B cell (primary cell): ENCODE data around the gene NR1H2. TPM values are rescaled to one million over a fixed set of nuclear protein-coding genes. Genes with fewer than 3 reads are reported as not detected.
A peak's percentile ranks its signal among the peaks of the same experiment; 100 is the strongest.

Experiments used
- ATAC-seq: fragments of 200-7000 bp; cut with Tn5 transposase; one replicate; pipeline ENCODE4 v1.10.0; 2021; ENCODE audit warnings: low read depth, mild to moderate bottlenecking, moderate number of reproducible peaks, moderate library complexity
- CTCF ChIA-PET: fragments of 350-600 bp; sonication (Branson Sonifier 250); formaldehyde crosslinking; loops from one replicate; lab custom pipeline; 2021; ENCODE audit warnings: antibody characterized with exemption, inconsistent platforms; lab: Charles Lee
- POLR2A ChIA-PET: fragments of 350-600 bp; sonication (Branson Sonifier 250); formaldehyde crosslinking; loops from one replicate; lab custom pipeline; 2021; ENCODE audit warnings: antibody characterized with exemption; lab: Charles Lee
- DNase-seq: peaks from one replicate; pipeline ENCODE4 v3.0.0; 2013
- H2AFZ ChIP-seq: 2 replicates; pipeline ENCODE4 v1.6.1; 2012; ENCODE audit warnings: mild to moderate bottlenecking, low read depth, low read length; ENCODE audit not compliant: insufficient read depth, poor library complexity, severe bottlenecking
- H3K27ac ChIP-seq, 2 donors: 1 replicate in 1 of 2; 2 replicates in 1 of 2; pipeline ENCODE4 v1.5.1; 2012 to 2013; ENCODE audit warnings: low read length in 2 of 2, mild to moderate bottlenecking in 2 of 2, moderate library complexity in 1 of 2
- H3K27me3 ChIP-seq, 4 experiments: fragments of 200-600 bp in 1 of 4; sonication (generic) in 1 of 4; replicated peaks in 1 of 4; 1 replicate in 2 of 4; 2 replicates in 2 of 4; pipeline versions ENCODE4 v1.6.1 to v1.7.0; 2013 to 2016; ENCODE audit warnings: low read length in 3 of 4, mild to moderate bottlenecking in 2 of 4, mixed read lengths in 1 of 4, moderate library complexity in 1 of 4; ENCODE audit not compliant: insufficient read depth in 4 of 4, control insufficient read depth in 3 of 4; ENCODE audit errors: control extremely low read depth in 1 of 4
- H3K36me3 ChIP-seq, 2 experiments: replicated peaks in 1 of 2; 1 replicate in 1 of 2; 2 replicates in 1 of 2; pipeline versions ENCODE4 v1.6.1 to v1.7.1; 2013; ENCODE audit warnings: low read length in 1 of 2; ENCODE audit not compliant: insufficient read depth in 2 of 2, control insufficient read depth in 1 of 2; ENCODE audit errors: control extremely low read depth in 1 of 2, extremely low read depth in 1 of 2
- H3K4me1 ChIP-seq, 2 donors: fragments of 200-600 bp in 1 of 2; sonication (generic) in 1 of 2; 1 replicate in 1 of 2; 2 replicates in 1 of 2; pipeline versions ENCODE4 v1.5.1 to v1.6.1; 2013 to 2017; ENCODE audit warnings: low read length in 2 of 2; ENCODE audit not compliant: control insufficient read depth in 2 of 2, insufficient read depth in 2 of 2
- H3K4me2 ChIP-seq: replicated peaks from 2 replicates; pipeline ENCODE3; 2012; ENCODE audit warnings: mild to moderate bottlenecking, low read depth, low read length; ENCODE audit not compliant: poor library complexity, severe bottlenecking
- H3K4me3 ChIP-seq, 5 experiments: fragments of 200-600 bp in 1 of 5; sonication (generic) in 1 of 5; 1 replicate in 3 of 5; 2 replicates in 2 of 5; pipeline versions ENCODE4 v1.5.1 to v1.7.0; 2011 to 2016; ENCODE audit warnings: low read length in 4 of 5, mild to moderate bottlenecking in 4 of 5, low read depth in 2 of 5, control low read depth in 1 of 5, moderate library complexity in 1 of 5; ENCODE audit not compliant: insufficient read depth in 1 of 5; ENCODE audit errors: control extremely low read depth in 1 of 5, extremely low read depth in 1 of 5
- H3K79me2 ChIP-seq: fragments of 200-600 bp; sonication (generic); one replicate; pipeline ENCODE4 v1.6.0; 2016; ENCODE audit warnings: low read length; ENCODE audit not compliant: control insufficient read depth, insufficient read depth
- H3K9ac ChIP-seq: fragments of 200-600 bp; sonication (generic); 2 replicates; pipeline ENCODE4 v1.6.1; 2017; ENCODE audit warnings: mild to moderate bottlenecking, low read length, moderate library complexity
- H3K9me3 ChIP-seq, 3 donors: one replicate each; pipeline versions ENCODE4 v1.6.1 to v1.7.1; 2013; ENCODE audit warnings: low read length in 2 of 3; ENCODE audit not compliant: control insufficient read depth in 2 of 3, insufficient read depth in 1 of 3; ENCODE audit errors: control extremely low read depth in 1 of 3
- H4K20me1 ChIP-seq: 2 replicates; pipeline ENCODE4 v1.6.0; 2012; ENCODE audit warnings: mild to moderate bottlenecking, low read length; ENCODE audit not compliant: insufficient read depth, control insufficient read depth, poor library complexity, severe bottlenecking
- H3K27ac Mint-ChIP-seq: one replicate; pipeline ENCODE4 v1.8.0; 2021; ENCODE audit warnings: mixed read lengths
- H3K27me3 Mint-ChIP-seq: one replicate; pipeline ENCODE4 v1.8.0; 2021; ENCODE audit warnings: mixed read lengths
- H3K4me1 Mint-ChIP-seq: one replicate; pipeline ENCODE4 v1.8.0; 2021; ENCODE audit warnings: mixed read lengths
- H3K4me3 Mint-ChIP-seq: one replicate; pipeline ENCODE4 v1.8.0; 2021; ENCODE audit warnings: mixed read lengths
- H3K9me3 Mint-ChIP-seq: one replicate; pipeline ENCODE4 v1.8.0; 2022; ENCODE audit warnings: mixed read lengths; ENCODE audit not compliant: insufficient read depth
- CTCF ChIP-seq: fragments of 200-600 bp; IDR thresholded peaks from one replicate; pipeline ENCODE4 v1.8.0; 2022; ENCODE audit warnings: antibody characterized with exemption, mild to moderate bottlenecking
- EZH2 ChIP-seq: IDR thresholded peaks from 2 replicates; pipeline ENCODE4 v1.6.1; 2012; ENCODE audit warnings: borderline replicate concordance, low read depth, mild to moderate bottlenecking, moderate library complexity, low read length; ENCODE audit not compliant: insufficient read depth, poor library complexity, severe bottlenecking
- WGBS: methylation state at CpG from one replicate; pipeline ENCODE4 v1.1.5; 2013; ENCODE audit warnings: missing lambda C conversion rate; ENCODE audit not compliant: insufficient coverage; 5-methylcytosine and 5-hydroxymethylcytosine counted together
- intact Hi-C: fragments of 100-400 bp; cut with micrococcal nuclease; formaldehyde crosslinking; loops from one replicate; pipeline ENCODE4 v1.10.0; 2022
- polyA plus RNA-seq: library from polyadenylated mRNA; depleted of rRNA; stranded (reverse); fragments of >200 nt; gene quantifications from 2 replicates; pipeline ENCODE4 v1.2.3, GENCODE V29; 2012
- total RNA-seq, 2 donors: library from RNA; stranded (reverse); fragments of 120-200 nt in 1 of 2; gene quantifications; 1 replicate in 1 of 2; 2 replicates in 1 of 2; pipeline versions ENCODE4 v1.2.3 to v1.2.4, GENCODE V29; 2013 to 2022

Gene NR1H2
- total and polyA plus RNA-seq, 2 donors (not counting 1 experiment from before 2014, with no cell fraction given): 116 to 164 TPM

GRCh38 chr19:50333235-50333736 is 43.0 kb upstream of the NR1H2 start:
- DNase-seq (peak; percentile 98), ATAC-seq (peak; percentile 50)
- 1% methylated on average over 32 of the region's 34 CpGs for WGBS
- peaks cover 57% of the 10 kb centered on the region for H4K20me1 ChIP-seq
- intact Hi-C loops: loop anchor here (1.0 kb wide), 3 partner anchors 8 to 24 kb away; no protein-coding TSS in a partner anchor
- ChIA-PET POLR2A (interaction anchor here (0.8 to 7.1 kb wide), 7 partner anchors 11 to 127 kb away, joined by 3 to 122 read pairs (median 5); partner anchors contain the start of gene SPIB), CTCF (interaction anchor here (0.6 to 5.0 kb wide), 6 partner anchors 10 to 127 kb away, joined by 3 to 28 read pairs (median 4); partner anchors contain the start of gene NR1H2)
- H3K27ac ChIP-seq: peak overlapping the region; percentile 49 to 76
- Mint-ChIP-seq H3K27ac (peak overlapping the region; percentile 94), H3K4me1 (peaks cover 85% of the 10 kb centered on the region), H3K27me3 (no peaks in the 10 kb centered on the region), H3K9me3 (peaks cover 4% of the 10 kb centered on the region), H3K4me3 (peak overlapping the region; percentile 87)
- peaks cover 58 to 91% of the 10 kb centered on the region in 2 donors for H3K4me1 ChIP-seq
- H3K4me2 ChIP-seq: peak overlapping the region; percentile 82
- H3K9me3 ChIP-seq: peaks cover 0 to 36% (median 0%) of the 10 kb centered on the region in 3 donors
- peak overlapping the region; percentile 69 for H2AFZ ChIP-seq
- H3K4me3 ChIP-seq: peak overlapping the region; percentile 37 to 59 (median 50)
- H3K36me3 ChIP-seq: peaks cover 0 to 44% of the 10 kb centered on the region in 2 experiments
- peak; percentile 15 for TF ChIP-seq CTCF
- TF ChIP-seq EZH2: no peak
- peaks cover 41% of the 10 kb centered on the region for H3K79me2 ChIP-seq
- H3K9ac ChIP-seq: peak overlapping the region; percentile 54
- no peaks in the 10 kb centered on the region for H3K27me3 ChIP-seq
